Transverse colon (tissue), 4 donors: ENCODE results near the gene MUC12.

Experiments used
- EP300 ChIP-seq: sonication (generic); formaldehyde crosslinking; IDR thresholded peaks from one replicate; pipeline ENCODE4 v1.6.1; 2017; ENCODE audit warnings: antibody characterized with exemption, low read depth
- POLR2A ChIP-seq: fragments of 450-650 bp; IDR thresholded peaks from one replicate; pipeline ENCODE4 v1.6.1; 2016; ENCODE audit warnings: antibody characterized with exemption, mild to moderate bottlenecking, moderate library complexity
- POLR2AphosphoS5 ChIP-seq, 3 donors: sonication (generic); formaldehyde crosslinking; IDR thresholded peaks; one replicate each; pipeline ENCODE4 v1.6.1; 2016; ENCODE audit warnings: antibody characterized with exemption in 3 of 3
- TF ChIP-seq, protein P1 (sequence below), 5 experiments: fragments of 200-600 bp in 3 of 5; fragments of 450-650 bp in 2 of 5; sonication (generic) in 3 of 5; IDR thresholded peaks; 1 replicate in 2 of 5; 2 replicates in 3 of 5; pipeline ENCODE4 v1.5.1; 2016 to 2017; ENCODE audit warnings: antibody characterized with exemption in 5 of 5, inconsistent platforms in 3 of 5, mild to moderate bottlenecking in 2 of 5, moderate library complexity in 1 of 5

DNA sequence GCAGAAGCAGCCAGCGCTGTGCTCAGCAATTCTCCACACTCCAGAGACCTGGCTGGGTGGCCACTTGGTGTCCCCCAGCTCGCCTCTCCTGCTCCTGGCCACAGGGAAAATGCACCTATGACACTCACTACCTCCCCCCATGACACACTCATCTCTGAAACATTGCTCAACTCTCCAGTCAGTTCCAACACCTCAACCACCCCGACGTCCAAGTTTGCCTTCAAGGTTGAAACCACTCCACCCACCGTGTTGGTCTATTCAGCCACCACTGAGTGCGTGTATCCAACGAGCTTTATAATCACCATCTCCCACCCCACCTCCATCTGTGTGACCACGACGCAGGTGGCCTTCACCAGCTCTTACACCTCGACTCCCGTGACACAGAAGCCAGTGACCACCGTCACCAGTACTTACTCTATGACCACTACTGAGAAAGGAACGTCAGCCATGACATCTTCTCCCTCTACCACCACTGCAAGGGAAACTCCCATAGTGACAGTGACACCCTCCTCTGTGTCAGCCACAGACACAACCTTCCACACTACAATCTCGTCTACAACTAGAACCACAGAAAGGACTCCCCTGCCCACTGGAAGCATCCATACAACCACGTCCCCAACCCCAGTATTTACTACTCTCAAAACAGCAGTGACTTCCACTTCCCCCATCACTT is 17.3 kb upstream of the MUC12 start:
- TF ChIP-seq, protein P1, sequence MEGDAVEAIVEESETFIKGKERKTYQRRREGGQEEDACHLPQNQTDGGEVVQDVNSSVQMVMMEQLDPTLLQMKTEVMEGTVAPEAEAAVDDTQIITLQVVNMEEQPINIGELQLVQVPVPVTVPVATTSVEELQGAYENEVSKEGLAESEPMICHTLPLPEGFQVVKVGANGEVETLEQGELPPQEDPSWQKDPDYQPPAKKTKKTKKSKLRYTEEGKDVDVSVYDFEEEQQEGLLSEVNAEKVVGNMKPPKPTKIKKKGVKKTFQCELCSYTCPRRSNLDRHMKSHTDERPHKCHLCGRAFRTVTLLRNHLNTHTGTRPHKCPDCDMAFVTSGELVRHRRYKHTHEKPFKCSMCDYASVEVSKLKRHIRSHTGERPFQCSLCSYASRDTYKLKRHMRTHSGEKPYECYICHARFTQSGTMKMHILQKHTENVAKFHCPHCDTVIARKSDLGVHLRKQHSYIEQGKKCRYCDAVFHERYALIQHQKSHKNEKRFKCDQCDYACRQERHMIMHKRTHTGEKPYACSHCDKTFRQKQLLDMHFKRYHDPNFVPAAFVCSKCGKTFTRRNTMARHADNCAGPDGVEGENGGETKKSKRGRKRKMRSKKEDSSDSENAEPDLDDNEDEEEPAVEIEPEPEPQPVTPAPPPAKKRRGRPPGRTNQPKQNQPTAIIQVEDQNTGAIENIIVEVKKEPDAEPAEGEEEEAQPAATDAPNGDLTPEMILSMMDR (IDR thresholded peaks at IDR 0.05): no peak
- TF ChIP-seq POLR2A (no peak), EP300 (no peak), POLR2AphosphoS5 (IDR thresholded peaks at IDR 0.05) (no peak)
